SIG-M5 treated with dmso at 0.1 percent for 504 hours (cell line): Measurements from ENCODE around the gene CNOT11.
"Not testable (repeated sequence)": the region's sequence is repeated elsewhere in the genome, so short reads cannot be mapped to it uniquely, and the experiment has no call there.

Experiments used
- DNase-seq: peaks from one replicate; lab custom pipeline; 2025; ENCODE audit not compliant: unreplicated experiment; lab: John Stamatoyannopoulos, UW

The CNOT11 gene

GRCh38 chr2:101252408-101253012 is at the start of gene CNOT11:
CNOT11 (plus strand) TSS chr2:101252886; CDS start chr2:101252965, 79 bp downstream.
- DNase-seq = peak; percentile 98

- DNase-seq = peak; percentile 38
Observed at GRCh38 chr2:101204400-101205115, 48.1 kb upstream of the CNOT11 start.

- DNase-seq = peak; percentile 86
Observed at GRCh38 chr2:101205521-101206479, 46.9 kb upstream of the CNOT11 start.

GRCh38 chr2:101208830-101209229 is 43.9 kb upstream of the CNOT11 start:
- DNase-seq = no peak

DNA sequence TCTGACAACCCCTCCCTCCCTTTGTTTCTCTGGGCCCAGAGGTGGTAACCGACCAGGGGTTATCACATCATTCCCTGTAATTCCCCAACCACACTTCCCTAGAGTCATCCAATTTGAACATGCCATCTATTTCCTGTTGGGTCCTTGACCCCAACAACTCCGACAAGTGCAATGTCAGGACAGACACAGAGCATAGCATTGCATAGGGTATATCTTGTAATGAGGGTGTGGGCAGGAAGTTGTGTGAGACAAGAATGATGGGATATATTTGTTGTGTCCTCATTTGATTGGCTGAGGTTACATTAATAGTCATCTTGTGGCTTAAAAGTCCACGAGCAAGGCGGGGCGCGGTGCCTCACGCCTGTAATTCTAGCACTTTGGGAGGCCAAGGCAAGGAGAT is 33.4 kb upstream of the CNOT11 start:
- DNase-seq = no peak

GRCh38 chr2:101220091-101220490 is 32.6 kb upstream of the CNOT11 start:
- DNase-seq = not testable (repeated sequence)

DNA sequence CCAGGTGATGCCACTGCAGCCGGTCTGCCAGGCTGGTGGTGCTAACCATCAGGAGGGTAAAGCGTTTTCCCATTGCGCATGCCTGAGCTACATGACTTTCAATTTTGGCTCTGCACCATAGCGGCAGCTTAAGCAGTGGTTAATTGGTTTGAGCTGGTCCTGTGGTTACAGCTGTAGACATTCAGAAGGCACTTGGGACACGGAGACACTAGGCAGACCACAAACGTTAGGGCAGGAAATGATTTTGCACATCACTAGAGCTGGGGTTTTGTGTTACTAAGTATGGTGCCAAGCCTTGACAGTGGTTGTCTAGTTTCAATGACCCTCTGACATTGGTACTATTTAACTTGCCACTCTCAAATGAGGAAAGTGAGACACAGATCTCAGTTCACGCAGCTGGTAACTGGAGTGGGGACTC is 28.9 kb upstream of the CNOT11 start:
- peak; percentile 97 for DNase-seq

- no peak for DNase-seq
Observed at GRCh38 chr2:101230541-101231001, 22.1 kb upstream of the CNOT11 start.

GRCh38 chr2:101231240-101231639 is 21.4 kb upstream of the CNOT11 start:
- DNase-seq = no peak

- DNase-seq = no peak
Observed at GRCh38 chr2:101231937-101232730, 20.6 kb upstream of the CNOT11 start.

DNA sequence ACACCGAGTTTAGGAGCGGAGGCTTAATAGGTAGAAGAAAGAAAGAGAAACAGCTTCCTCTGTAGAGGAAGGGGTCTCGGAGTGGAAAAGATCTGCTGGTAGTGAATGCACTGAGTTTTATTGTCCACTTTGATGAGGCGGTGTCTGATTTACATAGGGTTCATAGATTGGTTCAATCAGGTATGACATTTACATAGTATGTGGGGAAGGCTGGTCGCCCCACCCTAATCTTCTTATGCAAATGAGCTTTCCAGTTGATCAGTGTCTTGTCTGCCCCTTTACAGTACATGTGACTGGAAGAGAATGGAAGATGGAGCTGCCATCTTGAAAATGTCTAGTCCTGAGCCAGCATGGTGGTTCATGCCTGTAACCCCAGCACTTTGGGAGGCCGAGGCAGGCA is 19.9 kb upstream of the CNOT11 start:
- DNase-seq = no peak

- DNase-seq = no peak
Observed at GRCh38 chr2:101234169-101234938, 18.3 kb upstream of the CNOT11 start.

GRCh38 chr2:101235956-101236355 is 16.7 kb upstream of the CNOT11 start:
- not testable (repeated sequence) for DNase-seq

GRCh38 chr2:101237944-101238343 is 14.7 kb upstream of the CNOT11 start:
- not testable (repeated sequence) for DNase-seq

DNA sequence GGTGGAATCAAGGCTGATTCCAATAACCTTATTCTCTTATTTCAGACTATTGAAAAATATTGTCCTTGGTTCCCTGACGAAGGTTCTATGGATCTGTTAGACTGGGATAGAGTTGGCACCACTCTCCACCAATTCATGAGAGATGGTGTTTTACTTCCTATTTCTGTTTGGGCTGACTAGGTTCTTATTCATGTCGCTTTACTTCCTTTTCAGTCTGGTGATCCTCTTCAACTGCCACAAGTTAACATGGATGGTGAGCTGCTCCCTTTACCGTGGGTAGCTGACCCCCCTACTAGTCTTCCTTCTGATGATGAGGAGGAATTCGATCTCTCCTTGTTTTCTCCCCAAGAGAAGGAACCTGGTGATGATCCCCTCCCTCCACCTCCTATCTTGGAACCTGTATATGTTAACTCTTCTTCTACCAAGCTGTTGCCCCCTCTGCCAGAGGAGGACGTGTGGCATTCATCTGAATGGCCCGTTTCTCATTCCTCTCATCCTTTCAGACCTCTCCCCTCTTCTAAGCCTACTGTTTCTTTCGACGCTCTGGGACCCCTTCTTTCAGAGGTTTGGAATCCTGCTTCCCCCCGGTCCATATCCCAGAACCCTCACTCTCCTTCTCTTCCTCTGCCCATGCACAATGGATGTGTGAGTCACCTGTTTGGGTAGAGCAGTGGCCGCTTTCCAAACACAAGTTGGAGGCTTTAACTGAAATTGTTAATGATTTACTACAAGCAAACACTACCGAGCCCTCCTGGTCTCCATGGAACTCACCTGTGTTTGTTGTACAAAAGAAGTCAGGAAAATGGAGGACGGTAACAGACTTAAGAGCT is 13.5 kb upstream of the CNOT11 start:
- DNase-seq = no peak

GRCh38 chr2:101239760-101240118 is 12.9 kb upstream of the CNOT11 start:
- DNase-seq = not testable (repeated sequence)

DNA sequence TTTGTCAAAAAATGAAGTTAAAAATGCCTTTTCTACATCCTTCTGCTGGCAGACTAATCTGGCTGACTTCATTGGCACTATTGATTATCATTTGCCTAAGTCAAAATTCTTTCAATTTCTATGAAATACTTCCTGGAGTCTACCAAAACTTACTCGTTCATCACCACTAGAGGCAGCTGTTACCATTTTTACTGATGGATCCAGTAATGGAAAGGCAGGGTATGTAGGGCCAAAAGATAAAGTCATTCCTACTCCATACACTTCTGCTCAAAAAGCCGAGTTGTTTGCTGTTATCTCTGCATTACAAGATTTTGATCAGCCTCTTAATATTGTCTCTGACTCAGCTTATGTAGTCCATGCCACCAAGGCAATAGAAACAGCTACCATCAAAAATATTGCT is 12.0 kb upstream of the CNOT11 start:
- peak; percentile 51 for DNase-seq

DNA sequence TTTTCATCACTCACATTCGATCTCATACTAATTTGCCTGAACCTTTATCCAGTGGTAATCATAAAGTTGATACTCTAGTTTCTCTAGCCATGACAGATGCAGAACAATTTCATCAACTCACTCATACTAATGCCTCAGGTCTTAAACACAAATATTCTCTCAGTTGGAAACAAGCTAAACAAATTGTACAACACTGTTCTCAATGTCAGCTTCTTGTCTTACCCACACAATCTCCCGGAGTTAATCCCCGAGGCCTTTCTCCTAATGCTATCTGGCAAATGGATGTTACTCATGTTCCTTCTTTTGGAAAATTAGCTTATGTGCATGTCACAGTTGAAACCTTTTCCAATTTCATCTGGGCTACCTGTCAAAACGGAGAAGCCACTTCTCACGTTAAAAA is 11.5 kb upstream of the CNOT11 start:
- DNase-seq = no peak

- not testable (repeated sequence) for DNase-seq
Observed at GRCh38 chr2:101244373-101244772, 8.3 kb upstream of the CNOT11 start.
